ENCODE measurements around the gene NUP85. TPM values are rescaled to one million over a fixed set of nuclear protein-coding genes. Genes with fewer than 3 reads are reported as not detected.
A peak's percentile ranks its signal among the peaks of the same experiment; 100 is the strongest.

The NUP85 gene
- total and polyA plus RNA-seq, 4 donors, result 15.2 to 36.3 (median 29.5) TPM

DNA sequence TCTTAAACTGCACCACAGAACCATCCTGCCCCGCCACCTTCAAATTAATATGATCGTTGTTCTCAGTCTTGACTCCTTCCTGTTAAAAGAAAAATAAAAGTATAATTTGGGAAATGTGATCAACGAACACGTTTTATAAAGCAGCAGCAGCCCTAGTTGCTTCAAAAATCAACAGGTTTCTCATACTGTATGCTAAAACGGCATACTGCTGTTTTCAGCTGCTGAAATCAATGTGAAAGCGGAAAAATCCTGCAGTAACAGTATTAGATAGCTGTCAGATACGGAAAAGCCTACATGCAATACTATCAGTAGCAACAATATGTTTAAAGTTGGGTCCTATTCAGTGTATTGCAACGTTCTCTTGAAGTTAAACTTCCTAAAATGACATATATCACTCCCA lies 24.4 kb upstream of the NUP85 start (continued):
- TF ChIP-seq, protein P1, sequence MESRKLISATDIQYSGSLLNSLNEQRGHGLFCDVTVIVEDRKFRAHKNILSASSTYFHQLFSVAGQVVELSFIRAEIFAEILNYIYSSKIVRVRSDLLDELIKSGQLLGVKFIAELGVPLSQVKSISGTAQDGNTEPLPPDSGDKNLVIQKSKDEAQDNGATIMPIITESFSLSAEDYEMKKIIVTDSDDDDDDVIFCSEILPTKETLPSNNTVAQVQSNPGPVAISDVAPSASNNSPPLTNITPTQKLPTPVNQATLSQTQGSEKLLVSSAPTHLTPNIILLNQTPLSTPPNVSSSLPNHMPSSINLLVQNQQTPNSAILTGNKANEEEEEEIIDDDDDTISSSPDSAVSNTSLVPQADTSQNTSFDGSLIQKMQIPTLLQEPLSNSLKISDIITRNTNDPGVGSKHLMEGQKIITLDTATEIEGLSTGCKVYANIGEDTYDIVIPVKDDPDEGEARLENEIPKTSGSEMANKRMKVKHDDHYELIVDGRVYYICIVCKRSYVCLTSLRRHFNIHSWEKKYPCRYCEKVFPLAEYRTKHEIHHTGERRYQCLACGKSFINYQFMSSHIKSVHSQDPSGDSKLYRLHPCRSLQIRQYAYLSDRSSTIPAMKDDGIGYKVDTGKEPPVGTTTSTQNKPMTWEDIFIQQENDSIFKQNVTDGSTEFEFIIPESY (IDR thresholded peaks at IDR 0.05), result no peak
- no peak for TF ChIP-seq TAF1 (conservative IDR thresholded peaks at IDR 0.05)

DNA sequence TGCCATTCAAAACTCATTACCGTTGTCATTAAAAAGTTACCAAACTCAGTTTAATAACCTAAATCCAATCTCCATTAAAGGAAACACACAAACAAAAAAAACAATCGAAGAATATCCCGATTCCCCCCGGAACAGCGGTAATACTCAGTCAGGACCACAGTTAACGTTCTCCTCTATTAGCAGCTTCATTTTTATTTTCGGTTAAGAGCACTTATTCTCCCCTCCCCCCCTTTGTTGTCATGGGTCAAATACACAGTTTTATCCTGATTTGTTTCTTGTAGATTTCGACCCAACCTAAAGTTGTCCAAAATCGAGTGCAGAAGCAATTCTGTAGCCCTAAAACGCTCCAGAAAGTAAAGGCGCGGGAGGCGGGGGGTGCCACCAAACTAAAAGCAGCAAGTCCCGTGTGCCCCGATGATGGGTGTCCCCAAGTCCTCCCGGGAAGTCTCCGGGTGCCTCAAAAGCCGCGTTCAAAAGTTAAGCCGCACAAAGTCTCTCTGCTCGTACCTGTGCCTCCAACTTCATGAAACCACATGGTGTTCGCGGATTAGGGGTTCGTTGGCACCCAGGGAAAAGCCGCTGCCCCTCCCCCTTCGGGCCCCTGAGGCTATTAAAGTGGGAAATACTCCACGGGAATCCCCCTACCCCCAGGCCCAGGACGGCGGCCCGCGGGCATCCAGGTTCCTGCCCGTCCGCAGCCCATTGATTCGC lies 23.7 kb upstream of the NUP85 start:
- Histone ChIP-seq H3K4me1 (ENCODE audit: control insufficient read depth in 4 of 4, insufficient read depth in 4 of 4, low read length in 3 of 4) (peaks cover 0 to 16% (median 6%) of the 10 kb centered on the region in 4 donors), H3K9me3 (ENCODE audit: control insufficient read depth in 4 of 4, low read length in 3 of 4) (no peaks in the 10 kb centered on the region), H3K4me3 (ENCODE audit: low read depth in 1 of 3, low read length in 3 of 3) (peak overlapping the region; percentile 88 to 98 (median 89)), H3K36me3 (ENCODE audit: control insufficient read depth in 4 of 4, insufficient read depth in 3 of 4, low read depth in 1 of 4, low read length in 3 of 4) (peaks cover 6 to 12% (median 7%) of the 10 kb centered on the region in 4 donors), H3K27ac (ENCODE audit: low read depth in 1 of 2, low read length in 2 of 2) (peak overlapping the region; percentile 91 to 93), H3K9ac (ENCODE audit: low read depth in 1 of 2, low read length in 2 of 2) (peak overlapping the region; percentile 78 to 85), H3K27me3 (ENCODE audit: control insufficient read depth in 4 of 4, insufficient read depth in 4 of 4, low read length in 3 of 4) (no peaks in the 10 kb centered on the region)
- under 1% methylated on average over 34 of the region's 34 CpGs for WGBS
- peak; percentile 50 for DNase-seq (ENCODE audit: low spot score)
- TF ChIP-seq YY1 (IDR thresholded peaks at IDR 0.05) (peak; percentile 28), SP1 (IDR thresholded peaks at IDR 0.05) (no peak)

DNA sequence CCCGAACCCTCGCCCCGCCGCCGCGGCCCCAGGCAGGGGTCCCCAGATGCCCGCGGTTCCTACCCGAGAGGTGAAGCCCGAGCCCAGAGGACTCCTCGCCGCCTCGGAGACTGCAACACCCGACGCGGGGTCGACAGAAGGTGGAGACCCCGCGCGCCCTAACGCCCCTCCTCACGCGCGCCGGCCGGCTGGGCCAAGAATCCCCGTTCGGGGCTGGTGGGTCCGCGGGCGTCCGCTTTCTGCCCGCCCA lies 23.2 kb upstream of the NUP85 start:
- DNase-seq (ENCODE audit: low spot score), result no peak
- H3K9me3 ChIP-seq (ENCODE audit: control insufficient read depth in 4 of 4, low read length in 3 of 4), result no peaks in the 10 kb centered on the region
- H3K36me3 ChIP-seq (ENCODE audit: control insufficient read depth in 4 of 4, insufficient read depth in 3 of 4, low read depth in 1 of 4, low read length in 3 of 4), result peaks cover 5 to 12% (median 7%) of the 10 kb centered on the region in 4 donors
- H3K4me3 ChIP-seq (ENCODE audit: low read depth in 1 of 3, low read length in 3 of 3), result peak overlapping the region; percentile 88 to 98 (median 89)
- no peaks in the 10 kb centered on the region for H3K27me3 ChIP-seq (ENCODE audit: control insufficient read depth in 4 of 4, insufficient read depth in 4 of 4, low read length in 3 of 4)
- H3K27ac ChIP-seq (ENCODE audit: low read depth in 1 of 2, low read length in 2 of 2), result peak overlapping the region; percentile 91 to 93
- TF ChIP-seq SP1 (IDR thresholded peaks at IDR 0.05) (no peak), GABPA (IDR thresholded peaks at IDR 0.05 in 1 of 2, conservative IDR thresholded peaks at IDR 0.05 in 1 of 2) (no peak), RAD21 (IDR thresholded peaks at IDR 0.05) (no peak), NR2F2 (IDR thresholded peaks at IDR 0.05) (no peak), YY1 (IDR thresholded peaks at IDR 0.05) (no peak)
- TF ChIP-seq, protein P2, sequence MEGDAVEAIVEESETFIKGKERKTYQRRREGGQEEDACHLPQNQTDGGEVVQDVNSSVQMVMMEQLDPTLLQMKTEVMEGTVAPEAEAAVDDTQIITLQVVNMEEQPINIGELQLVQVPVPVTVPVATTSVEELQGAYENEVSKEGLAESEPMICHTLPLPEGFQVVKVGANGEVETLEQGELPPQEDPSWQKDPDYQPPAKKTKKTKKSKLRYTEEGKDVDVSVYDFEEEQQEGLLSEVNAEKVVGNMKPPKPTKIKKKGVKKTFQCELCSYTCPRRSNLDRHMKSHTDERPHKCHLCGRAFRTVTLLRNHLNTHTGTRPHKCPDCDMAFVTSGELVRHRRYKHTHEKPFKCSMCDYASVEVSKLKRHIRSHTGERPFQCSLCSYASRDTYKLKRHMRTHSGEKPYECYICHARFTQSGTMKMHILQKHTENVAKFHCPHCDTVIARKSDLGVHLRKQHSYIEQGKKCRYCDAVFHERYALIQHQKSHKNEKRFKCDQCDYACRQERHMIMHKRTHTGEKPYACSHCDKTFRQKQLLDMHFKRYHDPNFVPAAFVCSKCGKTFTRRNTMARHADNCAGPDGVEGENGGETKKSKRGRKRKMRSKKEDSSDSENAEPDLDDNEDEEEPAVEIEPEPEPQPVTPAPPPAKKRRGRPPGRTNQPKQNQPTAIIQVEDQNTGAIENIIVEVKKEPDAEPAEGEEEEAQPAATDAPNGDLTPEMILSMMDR (IDR thresholded peaks at IDR 0.05; ENCODE audit: low read depth, low read length, missing input control), result no peak
- TF ChIP-seq, protein P3, sequence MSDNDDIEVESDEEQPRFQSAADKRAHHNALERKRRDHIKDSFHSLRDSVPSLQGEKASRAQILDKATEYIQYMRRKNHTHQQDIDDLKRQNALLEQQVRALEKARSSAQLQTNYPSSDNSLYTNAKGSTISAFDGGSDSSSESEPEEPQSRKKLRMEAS (IDR thresholded peaks at IDR 0.05), result no peak
- WGBS, result under 1% methylated on average over 33 of the region's 33 CpGs
- H3K4me1 ChIP-seq (ENCODE audit: control insufficient read depth in 4 of 4, insufficient read depth in 4 of 4, low read length in 3 of 4), result peaks cover 1 to 16% (median 6%) of the 10 kb centered on the region in 4 donors
- peak overlapping the region; percentile 78 to 85 for H3K9ac ChIP-seq (ENCODE audit: low read depth in 1 of 2, low read length in 2 of 2)

Data from liver (tissue), 9 donors.